Measurements from ENCODE around the gene WBP1L. TPM values are rescaled to one million over a fixed set of nuclear protein-coding genes. Genes with fewer than 3 reads are reported as not detected.

WBP1L gene
- total and polyA plus RNA-seq, 2 of the 13 experiments (the other 11 are each of a cell fraction or from before 2014, with no cell fraction given): 8.3 to 12.3 TPM

DNA sequence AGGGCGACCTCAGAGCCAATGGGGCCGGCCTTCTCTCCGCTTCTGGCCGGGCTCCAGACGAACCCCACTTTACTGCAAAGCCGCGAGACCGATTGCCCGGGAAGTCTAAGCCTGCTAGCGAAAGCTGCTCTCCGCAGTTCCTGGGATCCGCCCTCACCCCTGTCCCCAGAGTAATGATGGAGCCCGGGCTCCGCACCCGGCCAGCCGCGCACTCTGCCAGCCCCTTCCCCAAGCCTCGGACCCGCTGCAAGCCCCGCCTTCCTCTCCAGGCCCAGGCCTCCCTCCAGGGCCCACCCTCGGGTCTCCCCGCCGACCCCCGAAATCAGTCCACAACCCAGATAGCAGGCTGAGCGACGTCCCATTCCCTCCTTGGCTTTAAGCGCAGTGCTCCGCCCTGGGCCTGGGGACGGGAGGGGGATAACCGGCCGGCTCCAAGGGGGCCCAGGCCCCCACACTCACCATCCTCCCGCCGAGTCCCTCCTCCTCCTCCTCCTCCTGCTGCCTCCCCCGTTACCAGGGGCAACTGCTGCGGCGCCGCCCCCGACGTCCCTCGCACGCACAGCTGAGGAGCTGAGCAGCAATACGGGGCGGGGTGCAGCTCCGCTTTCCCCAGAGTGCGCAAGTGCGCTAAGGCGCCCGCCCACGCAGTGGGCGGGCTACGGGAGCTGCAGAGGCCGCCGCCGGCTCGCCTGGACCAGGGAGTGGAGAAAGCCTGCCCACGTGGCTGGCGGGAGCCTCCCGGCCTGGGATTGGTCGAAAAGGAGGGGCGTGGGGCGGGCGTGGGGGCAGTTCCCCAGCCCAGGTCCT, 29.7 kb upstream of the WBP1L start, which contains the start of gene ARL3 (continued):
- TF ChIP-seq, protein P1, sequence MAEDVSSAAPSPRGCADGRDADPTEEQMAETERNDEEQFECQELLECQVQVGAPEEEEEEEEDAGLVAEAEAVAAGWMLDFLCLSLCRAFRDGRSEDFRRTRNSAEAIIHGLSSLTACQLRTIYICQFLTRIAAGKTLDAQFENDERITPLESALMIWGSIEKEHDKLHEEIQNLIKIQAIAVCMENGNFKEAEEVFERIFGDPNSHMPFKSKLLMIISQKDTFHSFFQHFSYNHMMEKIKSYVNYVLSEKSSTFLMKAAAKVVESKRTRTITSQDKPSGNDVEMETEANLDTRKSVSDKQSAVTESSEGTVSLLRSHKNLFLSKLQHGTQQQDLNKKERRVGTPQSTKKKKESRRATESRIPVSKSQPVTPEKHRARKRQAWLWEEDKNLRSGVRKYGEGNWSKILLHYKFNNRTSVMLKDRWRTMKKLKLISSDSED (CRISPR knock-in tag; IDR thresholded peaks at IDR 0.05): no peak
- 0 out of 2 replicates have a peak, but pooled peaks have one; percentile 47 for TF ChIP-seq FIP1L1 (IDR thresholded peaks at IDR 0.05; ENCODE audit: borderline replicate concordance, insufficient read depth, low read depth, low read length)
- TF ChIP-seq, protein P2, sequence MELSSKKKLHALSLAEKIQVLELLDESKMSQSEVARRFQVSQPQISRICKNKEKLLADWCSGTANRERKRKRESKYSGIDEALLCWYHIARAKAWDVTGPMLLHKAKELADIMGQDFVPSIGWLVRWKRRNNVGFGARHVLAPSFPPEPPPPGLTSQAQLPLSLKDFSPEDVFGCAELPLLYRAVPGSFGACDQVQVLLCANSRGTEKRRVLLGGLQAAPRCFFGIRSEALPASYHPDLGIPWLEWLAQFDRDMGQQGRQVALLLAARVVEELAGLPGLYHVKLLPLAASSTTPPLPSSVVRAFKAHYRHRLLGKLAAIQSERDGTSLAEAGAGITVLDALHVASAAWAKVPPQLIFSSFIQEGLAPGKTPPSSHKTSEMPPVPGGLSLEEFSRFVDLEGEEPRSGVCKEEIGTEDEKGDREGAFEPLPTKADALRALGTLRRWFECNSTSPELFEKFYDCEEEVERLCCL (CRISPR knock-in tag; IDR thresholded peaks at IDR 0.05; ENCODE audit: borderline replicate concordance): peak; percentile 18; the same call in 1 of the 2 replicates
- TF ChIP-seq, protein P3, sequence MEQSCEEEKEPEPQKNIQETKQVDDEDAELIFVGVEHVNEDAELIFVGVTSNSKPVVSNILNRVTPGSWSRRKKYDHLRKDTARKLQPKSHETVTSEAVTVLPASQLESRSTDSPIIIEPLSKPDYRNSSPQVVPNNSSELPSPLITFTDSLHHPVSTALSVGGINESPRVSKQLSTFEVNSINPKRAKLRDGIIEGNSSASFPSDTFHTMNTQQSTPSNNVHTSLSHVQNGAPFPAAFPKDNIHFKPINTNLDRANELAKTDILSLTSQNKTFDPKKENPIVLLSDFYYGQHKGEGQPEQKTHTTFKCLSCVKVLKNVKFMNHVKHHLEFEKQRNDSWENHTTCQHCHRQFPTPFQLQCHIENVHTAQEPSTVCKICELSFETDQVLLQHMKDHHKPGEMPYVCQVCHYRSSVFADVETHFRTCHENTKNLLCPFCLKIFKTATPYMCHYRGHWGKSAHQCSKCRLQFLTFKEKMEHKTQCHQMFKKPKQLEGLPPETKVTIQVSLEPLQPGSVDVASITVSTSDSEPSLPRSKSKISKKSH (CRISPR knock-in tag; IDR thresholded peaks at IDR 0.05; ENCODE audit: borderline replicate concordance): no peak
- TF ChIP-seq, protein P4, sequence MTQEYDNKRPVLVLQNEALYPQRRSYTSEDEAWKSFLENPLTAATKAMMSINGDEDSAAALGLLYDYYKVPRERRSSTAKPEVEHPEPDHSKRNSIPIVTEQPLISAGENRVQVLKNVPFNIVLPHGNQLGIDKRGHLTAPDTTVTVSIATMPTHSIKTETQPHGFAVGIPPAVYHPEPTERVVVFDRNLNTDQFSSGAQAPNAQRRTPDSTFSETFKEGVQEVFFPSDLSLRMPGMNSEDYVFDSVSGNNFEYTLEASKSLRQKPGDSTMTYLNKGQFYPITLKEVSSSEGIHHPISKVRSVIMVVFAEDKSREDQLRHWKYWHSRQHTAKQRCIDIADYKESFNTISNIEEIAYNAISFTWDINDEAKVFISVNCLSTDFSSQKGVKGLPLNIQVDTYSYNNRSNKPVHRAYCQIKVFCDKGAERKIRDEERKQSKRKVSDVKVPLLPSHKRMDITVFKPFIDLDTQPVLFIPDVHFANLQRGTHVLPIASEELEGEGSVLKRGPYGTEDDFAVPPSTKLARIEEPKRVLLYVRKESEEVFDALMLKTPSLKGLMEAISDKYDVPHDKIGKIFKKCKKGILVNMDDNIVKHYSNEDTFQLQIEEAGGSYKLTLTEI (CRISPR knock-in tag; conservative IDR thresholded peaks at IDR 0.05): no peak
- no peak; the same call in 1 of the 2 replicates for TF ChIP-seq RORA (CRISPR knock-in tag; IDR thresholded peaks at IDR 0.05)
- TF ChIP-seq, protein P5, sequence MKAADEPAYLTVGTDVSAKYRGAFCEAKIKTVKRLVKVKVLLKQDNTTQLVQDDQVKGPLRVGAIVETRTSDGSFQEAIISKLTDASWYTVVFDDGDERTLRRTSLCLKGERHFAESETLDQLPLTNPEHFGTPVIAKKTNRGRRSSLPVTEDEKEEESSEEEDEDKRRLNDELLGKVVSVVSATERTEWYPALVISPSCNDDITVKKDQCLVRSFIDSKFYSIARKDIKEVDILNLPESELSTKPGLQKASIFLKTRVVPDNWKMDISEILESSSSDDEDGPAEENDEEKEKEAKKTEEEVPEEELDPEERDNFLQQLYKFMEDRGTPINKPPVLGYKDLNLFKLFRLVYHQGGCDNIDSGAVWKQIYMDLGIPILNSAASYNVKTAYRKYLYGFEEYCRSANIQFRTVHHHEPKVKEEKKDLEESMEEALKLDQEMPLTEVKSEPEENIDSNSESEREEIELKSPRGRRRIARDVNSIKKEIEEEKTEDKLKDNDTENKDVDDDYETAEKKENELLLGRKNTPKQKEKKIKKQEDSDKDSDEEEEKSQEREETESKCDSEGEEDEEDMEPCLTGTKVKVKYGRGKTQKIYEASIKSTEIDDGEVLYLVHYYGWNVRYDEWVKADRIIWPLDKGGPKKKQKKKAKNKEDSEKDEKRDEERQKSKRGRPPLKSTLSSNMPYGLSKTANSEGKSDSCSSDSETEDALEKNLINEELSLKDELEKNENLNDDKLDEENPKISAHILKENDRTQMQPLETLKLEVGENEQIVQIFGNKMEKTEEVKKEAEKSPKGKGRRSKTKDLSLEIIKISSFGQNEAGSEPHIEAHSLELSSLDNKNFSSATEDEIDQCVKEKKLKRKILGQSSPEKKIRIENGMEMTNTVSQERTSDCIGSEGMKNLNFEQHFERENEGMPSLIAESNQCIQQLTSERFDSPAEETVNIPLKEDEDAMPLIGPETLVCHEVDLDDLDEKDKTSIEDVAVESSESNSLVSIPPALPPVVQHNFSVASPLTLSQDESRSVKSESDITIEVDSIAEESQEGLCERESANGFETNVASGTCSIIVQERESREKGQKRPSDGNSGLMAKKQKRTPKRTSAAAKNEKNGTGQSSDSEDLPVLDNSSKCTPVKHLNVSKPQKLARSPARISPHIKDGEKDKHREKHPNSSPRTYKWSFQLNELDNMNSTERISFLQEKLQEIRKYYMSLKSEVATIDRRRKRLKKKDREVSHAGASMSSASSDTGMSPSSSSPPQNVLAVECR (CRISPR knock-in tag; IDR thresholded peaks at IDR 0.05; ENCODE audit: borderline replicate concordance): peak; percentile 85
- TF ChIP-seq ZNF510 (CRISPR knock-in tag; IDR thresholded peaks at IDR 0.05; ENCODE audit: low read depth): no peak
- TF ChIP-seq, protein P6, sequence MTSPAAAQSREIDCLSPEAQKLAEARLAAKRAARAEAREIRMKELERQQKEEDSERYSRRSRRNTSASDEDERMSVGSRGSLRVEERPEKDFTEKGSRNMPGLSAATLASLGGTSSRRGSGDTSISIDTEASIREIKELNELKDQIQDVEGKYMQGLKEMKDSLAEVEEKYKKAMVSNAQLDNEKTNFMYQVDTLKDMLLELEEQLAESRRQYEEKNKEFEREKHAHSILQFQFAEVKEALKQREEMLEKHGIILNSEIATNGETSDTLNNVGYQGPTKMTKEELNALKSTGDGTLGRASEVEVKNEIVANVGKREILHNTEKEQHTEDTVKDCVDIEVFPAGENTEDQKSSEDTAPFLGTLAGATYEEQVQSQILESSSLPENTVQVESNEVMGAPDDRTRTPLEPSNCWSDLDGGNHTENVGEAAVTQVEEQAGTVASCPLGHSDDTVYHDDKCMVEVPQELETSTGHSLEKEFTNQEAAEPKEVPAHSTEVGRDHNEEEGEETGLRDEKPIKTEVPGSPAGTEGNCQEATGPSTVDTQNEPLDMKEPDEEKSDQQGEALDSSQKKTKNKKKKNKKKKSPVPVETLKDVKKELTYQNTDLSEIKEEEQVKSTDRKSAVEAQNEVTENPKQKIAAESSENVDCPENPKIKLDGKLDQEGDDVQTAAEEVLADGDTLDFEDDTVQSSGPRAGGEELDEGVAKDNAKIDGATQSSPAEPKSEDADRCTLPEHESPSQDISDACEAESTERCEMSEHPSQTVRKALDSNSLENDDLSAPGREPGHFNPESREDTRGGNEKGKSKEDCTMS (CRISPR knock-in tag; conservative IDR thresholded peaks at IDR 0.05): no peak
- peak; percentile 66; the same call in 1 of the 2 replicates for TF ChIP-seq ZNF670 (CRISPR knock-in tag; IDR thresholded peaks at IDR 0.05; ENCODE audit: borderline replicate concordance)
